Measurements from ENCODE around the gene ATP1A1.

GRCh38 chr1:116380499-116381242 is 7.6 kb downstream of the ATP1A1 start:
- TF ChIP-seq EZH2 (IDR thresholded peaks at IDR 0.05; ENCODE audit: low read length, unreplicated experiment), result no peak
- TF ChIP-seq, protein P1, sequence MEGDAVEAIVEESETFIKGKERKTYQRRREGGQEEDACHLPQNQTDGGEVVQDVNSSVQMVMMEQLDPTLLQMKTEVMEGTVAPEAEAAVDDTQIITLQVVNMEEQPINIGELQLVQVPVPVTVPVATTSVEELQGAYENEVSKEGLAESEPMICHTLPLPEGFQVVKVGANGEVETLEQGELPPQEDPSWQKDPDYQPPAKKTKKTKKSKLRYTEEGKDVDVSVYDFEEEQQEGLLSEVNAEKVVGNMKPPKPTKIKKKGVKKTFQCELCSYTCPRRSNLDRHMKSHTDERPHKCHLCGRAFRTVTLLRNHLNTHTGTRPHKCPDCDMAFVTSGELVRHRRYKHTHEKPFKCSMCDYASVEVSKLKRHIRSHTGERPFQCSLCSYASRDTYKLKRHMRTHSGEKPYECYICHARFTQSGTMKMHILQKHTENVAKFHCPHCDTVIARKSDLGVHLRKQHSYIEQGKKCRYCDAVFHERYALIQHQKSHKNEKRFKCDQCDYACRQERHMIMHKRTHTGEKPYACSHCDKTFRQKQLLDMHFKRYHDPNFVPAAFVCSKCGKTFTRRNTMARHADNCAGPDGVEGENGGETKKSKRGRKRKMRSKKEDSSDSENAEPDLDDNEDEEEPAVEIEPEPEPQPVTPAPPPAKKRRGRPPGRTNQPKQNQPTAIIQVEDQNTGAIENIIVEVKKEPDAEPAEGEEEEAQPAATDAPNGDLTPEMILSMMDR (conservative IDR thresholded peaks at IDR 0.05; ENCODE audit: low read depth, low read length), result no peak

Data from PC-3 (cell line).